GM18499 (cell line): ENCODE results near the gene EHMT1.
"Not testable (repeated sequence)": the region's sequence is repeated elsewhere in the genome, so short reads cannot be mapped to it uniquely, and the experiment has no call there.

Experiments
- ATAC-seq: cut with Tn5 transposase; IDR thresholded peaks from one replicate; pipeline ENCODE4 v1.9.1; 2021; ENCODE audit warnings: moderate number of reproducible peaks; ENCODE audit not compliant: insufficient read depth, unreplicated experiment

Gene EHMT1

DNA sequence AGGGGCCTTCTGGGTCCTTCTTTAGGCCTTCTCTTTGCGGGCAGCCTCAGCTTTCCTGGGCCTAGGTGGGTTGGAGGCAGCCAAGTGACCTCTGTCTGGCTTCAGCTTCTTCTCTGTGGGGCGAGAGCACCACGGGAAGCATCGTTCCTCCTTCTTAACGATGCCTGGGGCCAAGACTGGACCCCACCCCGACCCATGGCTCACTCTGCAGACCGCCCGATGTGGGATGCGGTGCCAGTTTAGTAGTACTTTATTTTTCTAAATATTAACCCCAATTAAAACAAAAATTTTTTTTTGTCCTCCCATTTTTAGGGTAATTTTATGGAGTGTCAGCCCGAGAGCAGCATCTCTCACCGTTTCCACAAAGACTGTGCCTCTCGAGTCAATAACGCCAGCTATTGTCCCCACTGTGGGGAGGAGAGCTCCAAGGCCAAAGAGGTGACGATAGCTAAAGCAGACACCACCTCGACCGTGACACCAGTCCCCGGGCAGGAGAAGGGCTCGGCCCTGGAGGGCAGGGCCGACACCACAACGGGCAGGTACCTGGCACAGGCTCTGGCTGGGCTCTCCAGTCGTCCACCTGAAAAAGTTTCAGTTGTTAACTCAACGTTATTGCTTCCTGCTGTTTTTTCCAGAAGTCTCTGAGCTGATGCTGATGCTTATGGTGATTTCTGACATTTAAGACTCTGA lies 157.6 kb downstream of the EHMT1 start:
- ATAC-seq: no peak

DNA sequence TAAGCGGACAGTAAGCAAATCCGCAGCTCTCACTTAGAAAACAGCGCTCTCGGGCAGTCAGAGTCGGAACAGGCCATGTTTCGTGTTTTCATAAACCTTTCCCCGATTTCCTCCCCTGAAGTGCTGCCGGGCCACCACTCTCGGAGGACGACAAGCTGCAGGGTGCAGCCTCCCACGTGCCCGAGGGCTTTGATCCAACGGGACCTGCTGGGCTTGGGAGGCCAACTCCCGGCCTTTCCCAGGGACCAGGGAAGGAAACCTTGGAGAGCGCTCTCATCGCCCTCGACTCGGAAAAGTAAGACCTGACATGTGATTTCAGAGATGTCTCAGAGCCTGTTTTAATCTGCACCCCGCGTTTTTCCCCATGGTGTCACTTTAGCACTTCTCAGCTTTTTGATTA lies 159.0 kb downstream of the EHMT1 start:
- no peak for ATAC-seq

DNA sequence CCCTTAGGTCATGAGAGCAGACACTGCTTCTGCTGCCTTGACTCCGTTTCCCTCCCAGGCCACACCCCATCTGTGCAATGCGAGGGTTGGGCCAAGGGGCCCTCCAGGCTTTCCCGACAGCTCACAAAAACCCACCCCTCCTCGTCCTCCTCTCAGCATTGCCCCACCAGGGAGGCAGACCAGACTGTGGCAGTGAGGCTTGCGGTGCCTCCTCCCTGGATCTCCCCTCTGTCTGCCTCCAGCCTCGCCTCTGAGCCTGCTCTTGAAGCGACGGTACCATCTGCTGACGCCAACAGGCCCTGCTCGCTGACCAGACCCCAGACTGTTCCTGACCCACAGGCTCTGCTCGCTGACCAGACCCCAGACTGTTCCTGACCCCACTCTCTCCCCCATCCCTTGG lies 159.5 kb downstream of the EHMT1 start:
- ATAC-seq: no peak

DNA sequence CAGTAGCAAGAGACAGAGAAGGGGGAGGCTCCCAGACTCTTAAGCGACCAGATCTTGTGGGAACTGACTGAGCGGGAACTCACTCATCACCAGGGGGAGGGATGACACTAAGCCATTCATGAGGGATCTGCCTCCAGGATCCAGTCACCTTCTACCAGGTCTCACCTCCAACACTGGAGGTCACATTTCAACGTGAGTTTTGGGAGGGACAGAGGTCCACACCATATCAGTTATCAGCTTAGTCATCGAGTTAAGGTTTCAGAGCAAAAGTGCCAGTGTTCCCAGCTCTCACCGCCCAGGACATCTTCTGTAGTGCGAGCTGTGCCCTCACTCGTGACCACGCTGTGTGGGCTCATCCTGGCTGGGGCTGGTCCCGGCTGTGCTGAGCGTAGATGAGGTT lies 160.1 kb downstream of the EHMT1 start:
- ATAC-seq: no peak

DNA sequence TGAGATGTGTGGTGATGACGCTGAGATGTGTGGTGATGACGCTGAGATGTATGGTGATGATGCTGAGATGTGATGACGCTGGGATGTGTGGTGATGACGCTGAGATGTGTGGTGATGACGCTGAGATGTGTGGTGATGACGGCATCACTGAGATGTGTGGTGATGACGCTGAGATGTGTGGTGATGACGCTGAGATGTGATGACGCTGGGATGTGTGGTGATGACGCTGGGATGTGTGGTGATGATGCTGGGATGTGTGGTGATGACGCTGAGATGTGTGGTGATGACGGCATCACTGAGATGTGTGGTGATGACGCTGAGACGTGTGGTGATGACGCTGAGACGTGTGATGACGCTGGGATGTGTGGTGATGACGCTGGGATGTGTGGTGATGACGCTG lies 161.2 kb downstream of the EHMT1 start:
- ATAC-seq: not testable (repeated sequence)

DNA sequence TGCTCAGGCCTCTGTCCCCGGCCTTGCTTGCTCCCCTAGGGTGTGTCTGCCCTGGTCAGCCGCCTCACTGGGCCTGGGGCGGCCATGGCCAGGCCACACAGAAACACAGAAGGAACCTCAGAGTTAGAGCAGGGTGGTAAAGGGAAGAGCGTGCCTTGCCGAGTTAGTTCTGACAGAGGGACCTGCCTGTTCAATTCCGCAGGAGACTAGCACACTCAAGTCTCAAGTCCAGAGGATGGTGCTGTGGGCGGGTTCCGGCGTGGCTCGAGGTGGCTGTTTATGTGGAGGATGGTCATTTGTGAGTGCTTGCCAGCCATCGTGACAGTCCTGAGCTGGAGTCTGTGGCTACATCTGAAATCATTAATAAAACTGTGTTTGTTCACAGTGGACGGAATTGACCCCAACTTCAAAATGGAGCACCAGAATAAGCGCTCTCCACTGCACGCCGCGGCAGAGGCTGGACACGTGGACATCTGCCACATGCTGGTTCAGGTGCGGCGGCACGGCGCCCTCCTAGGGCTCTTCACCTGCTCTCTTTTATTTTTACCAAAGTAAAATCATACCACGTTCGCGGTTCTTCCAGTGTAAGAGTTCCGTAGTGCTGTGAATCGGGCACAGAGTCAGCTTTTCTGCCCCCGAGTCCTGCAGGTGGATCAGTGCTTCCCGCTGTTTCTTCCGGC lies 163.2 kb downstream of the EHMT1 start:
- no peak for ATAC-seq

DNA sequence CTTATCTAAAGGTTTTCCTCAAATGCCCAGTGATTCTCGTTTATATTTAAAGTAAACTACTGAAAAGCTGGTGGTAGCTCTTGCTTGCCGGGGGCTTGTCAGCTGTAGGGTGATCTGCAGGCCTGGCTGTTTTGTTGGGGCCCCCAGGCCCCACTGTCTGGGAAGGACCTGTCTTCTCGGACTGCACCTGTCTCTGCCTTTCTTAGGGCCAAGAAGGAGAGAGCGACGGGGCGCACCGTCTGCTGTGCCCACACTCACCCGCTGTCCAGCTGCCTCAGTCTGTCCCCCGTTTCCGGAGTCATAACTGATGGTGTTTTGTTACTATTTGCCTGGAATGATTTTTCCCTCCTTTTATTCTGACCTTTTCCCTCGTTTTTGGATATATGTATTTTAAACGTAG lies 164.7 kb downstream of the EHMT1 start:
- ATAC-seq: no peak

DNA sequence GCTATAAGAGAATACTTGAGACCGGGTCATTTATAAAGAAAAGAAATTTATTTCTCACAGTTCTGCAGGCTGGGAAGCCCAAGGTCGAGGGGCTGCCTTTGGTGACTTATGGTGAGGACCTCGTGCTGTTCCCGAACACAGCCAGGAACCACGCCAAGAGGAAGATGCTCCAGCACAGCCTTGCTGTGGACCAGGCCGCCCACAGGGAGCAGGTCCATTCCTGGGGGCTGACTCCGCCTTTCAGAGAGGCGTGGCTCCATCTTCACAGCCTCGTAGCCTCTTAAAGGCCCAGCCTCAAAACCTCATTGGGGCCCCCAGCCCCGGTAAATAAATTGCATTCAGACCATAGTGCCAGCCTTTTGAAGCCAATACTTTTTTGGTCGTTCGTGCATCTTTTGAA lies 165.2 kb downstream of the EHMT1 start:
- ATAC-seq: no peak

DNA sequence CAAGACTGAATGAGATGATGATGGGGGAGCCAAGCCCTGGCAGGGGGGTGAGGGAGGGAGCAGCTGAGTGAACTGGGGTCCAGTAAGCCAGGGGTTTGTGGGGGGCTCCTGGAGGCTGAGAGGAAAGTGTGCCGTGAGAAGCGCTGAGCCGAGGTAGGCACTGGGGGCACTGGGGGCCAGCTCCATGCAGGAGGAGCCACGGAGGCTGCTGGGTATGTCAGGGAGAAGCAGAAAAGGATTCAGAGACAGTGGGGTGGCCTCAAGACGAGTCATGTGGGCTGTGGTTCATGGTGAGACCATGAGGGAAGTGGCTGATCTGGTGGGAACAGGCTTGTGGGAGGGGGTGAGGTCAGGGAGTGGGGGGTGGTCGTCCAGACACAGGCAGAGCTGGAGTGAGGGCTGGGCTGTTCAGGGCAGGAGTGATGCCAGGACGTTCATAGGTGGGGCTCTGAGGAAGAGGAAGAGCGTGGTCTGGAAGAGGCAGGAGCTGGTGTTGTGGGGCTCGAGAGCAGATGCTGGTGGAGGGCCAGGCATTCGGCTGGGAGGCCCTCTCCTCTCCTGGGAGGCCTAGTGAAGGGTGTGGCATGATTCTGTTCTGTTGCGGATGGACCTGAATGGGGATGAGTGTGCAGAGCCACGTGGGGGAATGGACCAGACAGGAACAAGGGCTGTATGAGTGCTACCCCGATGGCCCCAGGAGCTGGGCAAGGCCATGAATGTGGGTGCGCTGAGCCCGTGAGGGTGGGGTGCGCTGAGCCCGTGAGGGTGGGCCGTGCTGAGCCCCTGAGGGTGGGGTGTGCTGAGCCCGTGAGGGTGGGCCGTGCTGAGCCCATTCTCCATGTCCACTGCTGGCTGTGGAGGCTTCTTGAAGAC lies 166.1 kb downstream of the EHMT1 start:
- no peak for ATAC-seq

DNA sequence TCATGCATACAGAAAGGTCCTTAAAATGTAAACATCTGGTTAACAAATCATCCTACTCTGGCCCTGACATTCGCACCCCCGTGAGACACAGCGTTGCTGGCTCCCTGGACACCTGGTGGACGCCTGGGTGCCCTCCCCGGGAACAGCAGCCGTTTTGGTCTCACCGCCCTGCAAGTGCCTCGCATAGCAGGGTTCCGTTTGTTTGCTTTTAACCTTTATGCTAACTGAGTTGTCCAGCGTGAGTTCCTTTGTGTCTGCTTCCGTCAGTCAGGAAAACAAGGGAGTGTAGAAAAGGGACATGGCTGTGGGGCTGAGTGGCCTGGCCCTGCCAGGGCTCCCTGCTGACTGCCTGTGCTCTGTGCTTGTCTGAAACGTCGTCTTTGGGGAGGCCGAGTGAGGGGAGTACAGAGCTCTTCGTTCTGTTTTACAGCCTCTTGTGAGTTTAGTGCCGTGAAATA lies 166.9 kb downstream of the EHMT1 start:
- ATAC-seq: no peak

DNA sequence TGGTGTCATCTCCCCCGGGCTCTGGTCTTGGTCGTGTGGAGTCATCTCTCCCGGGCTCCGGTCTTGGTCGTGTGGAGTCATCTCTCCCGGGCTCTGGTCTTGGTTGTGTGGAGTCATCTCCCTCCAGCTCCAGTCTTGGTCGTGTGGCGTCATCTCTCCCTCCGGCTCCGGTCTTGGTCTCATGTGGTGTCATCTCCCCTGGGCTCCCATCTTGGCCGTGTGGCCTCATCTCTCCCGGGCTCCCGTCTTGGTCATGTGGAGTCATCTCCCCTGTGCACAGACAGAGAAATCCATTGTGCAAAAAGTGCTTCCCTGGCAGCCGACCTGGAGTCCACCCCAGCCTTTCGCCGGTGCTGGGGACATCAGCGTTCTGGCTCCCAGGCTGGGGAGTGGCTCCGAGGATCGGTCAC lies 167.7 kb downstream of the EHMT1 start:
- ATAC-seq: no peak

DNA sequence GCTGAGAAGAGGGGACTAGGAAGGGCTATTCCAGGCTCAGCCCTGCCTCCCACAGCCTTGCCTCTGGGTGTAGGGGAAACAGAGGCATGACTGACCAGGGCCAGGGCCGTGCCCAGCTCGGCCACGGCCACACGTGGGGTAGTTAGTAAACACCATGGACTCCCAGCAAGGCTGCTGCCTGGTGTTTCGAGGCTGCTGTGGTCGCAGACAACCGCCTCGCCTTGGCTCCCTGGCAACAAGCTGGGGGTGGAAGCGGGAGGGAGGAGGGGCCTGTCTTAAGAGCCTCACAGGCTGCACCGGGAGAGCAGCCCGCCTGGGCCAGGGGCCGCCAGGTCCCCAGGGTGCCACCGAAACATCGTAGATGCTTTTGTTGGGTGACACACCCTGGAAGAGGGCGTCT lies 168.6 kb downstream of the EHMT1 start:
- ATAC-seq: no peak

DNA sequence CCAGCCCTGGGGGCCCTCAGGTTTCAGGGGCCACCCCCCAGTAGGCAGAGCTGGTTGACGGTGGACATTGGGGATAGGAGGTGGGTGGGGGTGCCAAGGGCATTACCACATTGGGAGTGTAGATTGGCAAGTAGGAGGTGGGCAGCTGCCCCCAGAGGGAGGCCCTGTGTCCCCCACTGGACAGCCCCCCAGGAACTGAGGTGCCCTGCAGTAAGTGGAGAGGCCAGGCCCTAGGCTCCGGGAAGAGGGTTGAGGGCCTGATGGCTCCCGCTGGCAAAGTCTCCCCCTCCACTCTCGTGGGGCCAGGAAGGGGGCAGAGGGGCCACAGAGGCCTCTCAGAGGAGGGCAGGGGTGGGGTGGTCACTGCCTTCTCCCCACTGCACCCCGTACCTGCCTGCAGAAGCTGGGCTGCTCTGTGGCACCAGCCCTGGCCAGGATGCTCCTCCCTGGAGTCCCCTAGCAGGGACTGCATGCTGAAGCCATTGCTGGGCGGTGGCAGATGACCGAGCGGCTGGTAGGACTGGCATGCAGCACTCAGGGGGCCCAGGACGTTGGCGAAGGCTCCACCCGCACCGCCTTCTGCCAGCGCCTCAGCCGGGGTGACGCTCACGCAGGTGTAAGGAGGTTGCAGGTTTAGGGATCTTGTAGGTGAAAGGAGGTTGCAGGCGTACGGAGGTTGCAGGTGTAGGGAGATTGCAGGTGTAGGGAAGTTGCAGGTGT lies 169.1 kb downstream of the EHMT1 start:
- ATAC-seq: no peak

DNA sequence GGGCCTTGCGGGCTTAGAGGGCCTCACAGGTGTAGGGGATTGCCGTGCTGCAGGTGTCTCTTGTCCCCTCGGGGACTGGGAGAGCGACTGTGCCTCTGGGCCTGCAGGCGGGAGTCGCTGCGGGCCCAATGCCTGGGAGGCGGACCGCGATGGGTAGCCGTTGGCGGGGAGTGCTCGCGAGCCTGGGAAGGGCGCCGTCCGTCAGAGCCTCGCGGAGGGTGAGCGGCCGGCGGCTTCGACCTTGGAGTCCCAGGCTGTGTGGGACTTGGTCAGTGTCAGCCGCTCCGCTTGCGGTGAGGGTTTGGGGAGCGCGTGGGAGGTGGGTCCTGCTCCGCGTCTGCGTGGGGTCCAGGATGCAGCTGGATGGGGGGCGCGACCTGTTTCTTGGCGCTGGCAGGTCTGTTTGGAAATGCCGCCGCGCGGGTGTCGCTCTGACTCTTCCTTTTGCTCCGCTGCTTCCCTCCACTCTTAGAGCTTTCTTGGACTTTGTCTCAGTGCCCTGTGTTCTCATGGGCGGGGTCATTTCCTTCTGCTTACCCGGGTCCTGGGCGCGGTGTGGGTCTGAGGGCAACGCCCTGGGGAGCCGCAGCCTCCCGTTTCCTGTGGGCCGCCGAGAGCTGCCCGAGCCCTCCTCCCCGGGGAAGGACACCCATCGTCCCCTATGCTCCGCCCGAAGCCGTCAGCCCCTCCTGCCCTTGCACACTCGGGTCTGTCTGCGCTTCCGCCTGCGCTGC lies 169.9 kb downstream of the EHMT1 start:
- no peak for ATAC-seq

DNA sequence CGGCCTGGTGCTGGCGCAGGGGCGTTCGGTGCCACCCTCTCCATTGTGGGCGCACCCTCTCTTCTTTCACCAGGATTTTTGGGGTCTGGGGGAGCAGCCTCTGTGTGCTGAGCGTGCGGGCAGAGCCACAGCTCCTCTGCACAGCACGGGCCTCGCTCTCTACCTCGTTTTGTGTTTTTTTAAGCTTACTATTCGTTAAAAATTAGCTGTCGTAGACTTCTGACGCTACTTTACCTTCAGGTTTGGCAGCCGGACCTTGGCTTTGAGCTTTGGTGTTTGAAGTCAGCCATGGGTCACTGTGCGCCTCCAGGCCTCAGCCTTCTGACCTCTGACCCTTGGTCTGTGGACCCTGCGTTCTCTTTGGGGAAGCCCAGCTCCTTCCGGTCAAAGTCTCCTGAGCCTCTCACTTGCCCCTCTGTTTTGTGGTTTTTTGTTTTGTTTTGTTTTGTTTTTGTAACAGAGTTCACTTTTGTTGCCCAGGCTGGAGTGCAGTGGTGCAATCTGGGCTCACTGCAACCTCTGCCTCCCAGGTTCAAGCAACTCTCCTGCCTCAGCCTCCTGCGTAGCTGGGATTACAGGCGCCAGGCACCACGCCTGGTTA lies 170.6 kb downstream of the EHMT1 start:
- no peak for ATAC-seq

DNA sequence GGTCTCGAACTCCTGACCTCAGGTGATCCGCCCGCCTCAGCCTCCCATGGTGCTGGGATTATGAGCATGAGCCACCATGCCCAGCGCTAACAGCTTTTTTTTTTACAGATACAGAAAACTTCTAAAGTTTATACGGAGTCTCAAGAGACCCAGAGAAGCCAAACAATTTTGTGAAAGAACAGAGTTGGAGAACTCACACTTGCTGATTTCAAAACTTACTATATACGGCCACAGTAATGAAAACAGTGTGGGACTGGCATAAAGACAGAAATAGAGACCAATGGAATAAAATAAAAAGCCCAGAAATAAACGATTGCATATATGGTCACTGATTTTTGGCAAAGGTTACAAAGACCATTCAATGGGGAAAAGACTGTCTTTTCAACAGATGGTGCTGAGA lies 173.1 kb downstream of the EHMT1 start:
- no peak for ATAC-seq

DNA sequence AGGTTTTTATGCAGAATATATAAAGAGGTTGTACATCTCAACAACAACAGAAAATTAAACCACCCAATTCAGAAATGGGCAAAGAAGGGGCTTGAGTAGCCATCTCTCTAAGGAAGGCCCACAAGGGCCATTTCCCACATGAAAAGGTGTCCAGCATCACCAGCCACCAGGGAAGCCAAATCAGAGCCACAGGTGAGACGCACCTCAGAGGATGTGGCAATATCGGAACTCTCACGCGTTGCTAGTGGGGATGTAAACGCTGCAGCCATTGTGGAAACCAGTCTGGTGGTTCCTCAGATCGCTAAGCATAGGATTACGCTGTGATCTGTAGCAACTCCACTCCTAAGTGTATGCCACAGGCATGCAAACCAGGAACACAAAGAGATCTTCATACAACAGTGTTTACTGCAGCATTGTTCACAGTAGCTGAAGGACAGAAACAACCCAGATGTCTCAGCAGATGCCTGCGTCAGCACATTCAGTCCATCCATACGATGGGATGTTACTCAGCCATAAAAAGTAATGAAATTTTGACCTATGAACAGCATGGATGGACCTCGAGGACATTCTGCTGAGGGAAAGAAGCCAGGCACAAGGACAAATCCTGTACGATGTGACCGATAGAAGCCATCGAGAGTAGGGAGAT lies 174.5 kb downstream of the EHMT1 start:
- ATAC-seq: no peak

DNA sequence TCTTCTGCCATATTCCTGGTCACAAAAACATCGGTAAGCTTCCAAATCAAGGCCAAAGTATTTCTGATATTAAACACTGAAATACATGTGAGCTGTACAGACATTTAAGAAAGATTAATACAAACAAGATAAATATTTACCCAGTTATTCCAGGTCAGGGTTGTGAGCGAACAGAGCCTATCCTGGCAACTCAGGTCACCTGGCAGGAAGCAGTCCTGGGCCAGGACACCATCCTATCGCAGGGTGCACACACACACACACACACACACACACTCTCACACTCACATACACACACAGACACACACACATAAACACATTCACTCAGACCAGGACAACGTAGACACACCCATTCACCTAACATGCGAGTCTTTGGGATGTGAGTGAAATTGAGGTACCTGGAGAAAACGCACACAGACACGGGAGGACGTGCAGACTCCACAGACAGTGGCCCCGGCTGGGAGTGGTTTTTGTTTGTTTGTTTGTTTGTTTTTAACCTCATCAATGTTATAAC lies 176.4 kb downstream of the EHMT1 start:
- no peak for ATAC-seq
